ENCODE results near the gene SCLT1.

SCLT1 gene

DNA sequence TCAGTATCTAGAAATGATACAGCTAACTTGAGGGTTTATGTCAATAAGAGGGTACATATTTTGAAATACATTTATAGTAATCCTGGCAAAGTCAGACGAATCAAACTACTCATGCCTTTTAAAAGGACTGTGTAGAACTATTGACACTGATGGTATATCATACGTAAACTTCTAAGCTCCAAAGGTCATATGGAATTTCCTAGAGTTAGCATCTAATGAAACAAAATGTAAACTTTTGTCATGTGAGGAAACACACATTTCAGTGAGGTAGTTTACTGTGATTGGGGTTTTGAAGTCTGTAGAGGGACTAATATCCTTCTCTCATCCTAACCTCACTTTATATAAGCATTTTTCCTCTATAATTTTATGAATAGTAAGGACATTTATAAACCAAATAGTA is 138.4 kb downstream of the SCLT1 start:
- DNase-seq: no peak

DNA sequence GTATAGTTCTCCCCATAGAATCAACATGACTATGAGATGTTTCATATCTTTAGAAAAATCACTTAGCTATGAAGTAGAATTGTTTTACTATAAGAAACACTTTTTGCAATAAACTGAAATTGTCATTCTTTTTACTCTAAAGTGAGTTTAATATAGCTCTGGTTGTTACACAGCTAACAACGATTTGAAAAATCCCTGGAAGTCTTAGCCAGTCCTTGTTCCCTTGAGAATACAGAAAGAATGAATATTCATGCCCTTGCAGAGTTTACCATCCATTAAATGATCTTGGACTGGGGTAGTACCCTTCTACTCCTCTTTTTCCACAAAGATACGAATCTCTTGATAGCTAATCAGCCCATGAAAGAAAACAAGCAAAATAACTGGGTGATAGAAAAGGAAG is 142.0 kb downstream of the SCLT1 start:
- no peak for DNase-seq

DNA sequence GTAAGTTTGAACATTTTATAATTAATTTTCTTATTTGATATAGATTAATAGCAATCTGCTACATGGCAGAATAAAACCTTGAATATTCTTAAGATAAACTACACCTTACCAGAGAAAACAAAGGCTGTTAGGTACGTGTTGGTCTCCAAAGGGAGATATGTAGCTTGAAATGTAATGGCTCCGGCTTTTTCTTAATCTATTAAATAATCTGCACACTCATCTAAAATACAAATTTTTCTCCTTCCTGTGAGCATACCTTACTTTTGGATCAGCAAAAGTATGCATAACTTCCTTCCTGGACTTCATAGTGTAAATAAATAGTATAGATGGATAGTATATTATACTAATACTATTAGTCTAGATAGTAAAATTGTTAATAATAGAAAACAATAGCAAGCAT is 142.5 kb downstream of the SCLT1 start:
- DNase-seq: no peak

DNA sequence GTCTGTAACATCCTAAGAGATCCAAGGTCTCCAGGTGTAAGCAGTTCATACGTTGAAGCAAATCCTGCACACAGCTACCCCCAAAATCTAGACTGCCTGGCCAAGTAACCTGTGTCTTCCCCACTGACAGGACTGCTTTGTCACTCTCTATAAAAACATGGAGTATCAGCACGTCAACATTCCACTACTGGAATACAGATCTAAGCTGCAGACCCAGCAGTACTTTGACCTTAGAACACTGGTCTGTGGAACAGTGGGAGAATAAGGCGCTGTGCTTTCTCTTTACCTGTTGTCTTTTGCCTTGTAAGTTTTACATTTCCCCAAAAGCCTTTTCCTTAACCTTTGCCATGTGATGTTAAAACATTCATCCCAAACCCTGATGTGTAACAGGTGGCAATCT is 146.4 kb downstream of the SCLT1 start:
- DNase-seq: no peak

DNA sequence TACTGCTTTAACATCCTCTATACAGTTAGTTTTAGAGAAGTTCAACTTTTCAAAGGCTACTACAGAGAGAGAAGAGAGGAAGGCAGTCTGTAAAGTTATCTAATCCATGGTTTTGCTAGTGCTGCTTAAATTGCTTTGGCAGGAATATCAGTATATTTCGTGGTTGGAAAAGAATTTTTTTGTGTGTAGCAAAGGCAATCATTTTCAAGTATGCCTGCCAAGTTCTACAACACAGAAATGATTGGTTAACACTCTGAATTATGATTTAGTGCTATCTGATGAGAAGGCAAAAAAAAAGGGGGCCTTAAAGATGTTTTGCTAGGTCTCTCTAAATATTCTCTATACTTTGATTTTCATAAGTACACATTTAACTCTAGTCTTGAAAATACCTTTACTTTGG is 150.7 kb downstream of the SCLT1 start:
- DNase-seq: no peak

DNA sequence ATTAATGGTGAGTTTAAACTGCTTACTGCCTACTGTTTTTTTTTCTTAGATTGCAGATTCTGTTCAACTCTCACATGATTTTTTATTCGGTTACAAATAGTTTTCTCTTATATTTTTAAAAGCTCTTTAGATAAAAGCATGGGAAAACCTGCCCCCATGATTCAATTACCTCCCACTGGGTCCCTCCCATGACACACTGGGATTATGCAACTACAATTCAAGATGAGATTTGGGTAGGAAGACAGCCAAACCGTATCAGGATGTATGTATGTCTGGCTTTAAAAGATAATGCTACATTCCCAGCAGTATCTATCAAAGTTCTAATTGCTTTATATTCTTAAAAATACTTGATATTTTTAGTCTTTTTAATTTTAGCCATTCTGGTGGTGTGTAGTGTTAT is 152.4 kb downstream of the SCLT1 start:
- no peak for DNase-seq

DNA sequence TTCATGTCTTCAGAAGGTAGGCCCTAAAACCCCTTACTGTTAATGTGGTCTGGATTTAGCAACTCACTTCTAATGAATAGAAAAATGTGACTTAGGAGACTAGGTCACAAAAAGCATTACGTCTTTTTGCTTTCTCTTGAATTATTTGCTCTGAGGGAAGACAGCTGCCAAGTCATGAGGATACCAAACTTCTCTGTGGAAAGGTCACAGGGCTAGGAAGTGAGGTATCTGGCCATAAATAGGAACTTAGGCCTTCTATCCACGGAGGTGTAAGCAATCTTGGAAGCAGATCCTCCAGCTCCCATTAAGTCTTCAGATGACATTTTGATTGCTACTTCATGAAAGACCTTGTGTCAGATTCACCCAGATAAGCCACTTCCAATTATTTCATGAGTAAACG is 163.3 kb downstream of the SCLT1 start:
- no peak for DNase-seq

DNA sequence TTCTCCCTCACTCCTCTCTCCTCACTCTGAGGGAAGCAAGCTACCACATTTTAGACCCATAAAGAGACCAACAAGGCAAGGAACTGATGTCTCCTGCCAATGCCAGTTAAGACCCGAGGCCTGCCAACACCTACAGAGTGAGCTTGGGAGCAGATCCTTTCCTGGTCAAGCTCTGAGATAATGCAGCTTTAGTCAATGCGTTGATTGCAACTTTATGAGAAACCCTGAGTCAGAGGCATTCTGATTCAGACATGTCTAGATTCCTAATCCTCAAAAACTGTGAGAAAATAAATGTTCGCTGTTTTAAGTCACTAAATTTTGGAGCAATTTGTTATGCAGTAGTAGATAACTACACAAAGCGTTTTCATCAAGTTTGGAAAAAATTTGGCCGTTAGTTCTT is 168.4 kb downstream of the SCLT1 start:
- DNase-seq: no peak

DNA sequence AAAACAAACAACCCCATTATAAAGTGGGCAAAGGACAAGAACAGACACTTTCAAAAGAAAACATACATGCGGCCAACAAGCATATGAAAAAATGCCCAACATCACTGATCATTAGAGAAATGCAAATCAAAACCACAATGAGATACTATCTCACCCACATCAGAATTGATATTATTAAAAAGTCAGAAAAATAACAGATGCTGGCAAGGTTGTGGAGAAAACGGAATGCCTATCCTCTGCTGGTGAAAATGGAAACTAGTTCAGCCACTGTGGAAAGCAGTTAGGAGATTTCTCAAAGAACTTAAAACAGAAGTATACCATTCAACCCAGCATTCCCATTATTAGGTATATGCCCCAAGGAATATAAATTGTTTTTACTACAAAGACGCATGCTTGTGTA is 171.4 kb downstream of the SCLT1 start:
- no peak for DNase-seq

DNA sequence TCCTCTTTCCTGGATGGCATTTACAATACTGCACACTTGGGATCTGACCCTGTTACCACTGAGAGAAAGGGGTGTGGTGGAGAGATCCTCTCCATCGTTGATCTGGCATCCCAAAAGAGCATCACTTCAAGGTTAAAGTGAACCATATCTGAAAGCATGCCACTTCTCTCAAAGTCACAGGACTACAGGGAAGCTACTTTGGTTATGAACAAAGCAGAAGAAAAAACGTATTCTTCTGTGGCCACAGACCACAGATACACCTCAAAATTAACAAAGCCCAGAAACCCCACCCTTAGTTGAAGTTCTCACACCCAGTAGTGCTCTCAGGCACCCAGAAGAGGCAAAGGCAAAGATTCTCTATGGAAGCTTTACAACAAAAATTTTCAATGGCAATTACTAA is 175.6 kb downstream of the SCLT1 start:
- no peak for DNase-seq

DNA sequence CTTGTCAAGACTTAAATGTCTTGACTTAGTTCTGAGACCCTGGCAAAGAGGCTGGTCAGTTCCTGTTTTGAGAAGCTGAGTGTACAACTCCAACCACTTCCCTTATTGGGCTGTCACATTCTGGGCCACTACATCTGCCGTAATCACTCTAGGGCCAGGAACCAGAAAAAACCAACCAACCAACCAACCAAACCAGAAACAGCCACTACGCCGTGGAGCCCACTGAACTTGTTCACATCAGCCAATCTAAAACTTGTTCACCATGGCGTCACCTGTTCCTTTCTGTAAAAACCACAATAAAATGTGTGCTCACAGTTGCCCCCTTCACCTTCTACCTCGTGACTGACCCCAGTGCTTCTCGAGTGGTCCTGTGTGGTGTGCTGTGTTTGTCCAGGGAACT is 176.5 kb downstream of the SCLT1 start:
- DNase-seq: no peak

DNA sequence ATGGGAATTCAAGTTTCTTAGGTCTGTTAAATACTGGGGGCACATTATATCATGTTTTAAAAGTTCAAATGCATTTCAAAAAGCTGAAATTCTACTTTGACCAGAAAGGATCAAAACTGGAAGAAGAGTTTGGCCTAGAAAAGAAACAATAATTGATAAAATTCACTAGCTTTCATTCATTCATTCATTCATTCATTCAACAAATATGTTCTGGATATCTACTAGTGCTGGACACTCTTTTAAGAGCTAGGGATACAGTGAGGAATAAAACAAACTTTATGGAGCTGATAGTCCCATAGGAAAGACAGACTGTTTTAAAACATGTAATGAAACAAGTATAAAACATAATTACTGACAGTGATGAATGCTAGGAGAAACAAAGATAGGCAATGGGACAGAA is 177.8 kb downstream of the SCLT1 start:
- no peak for DNase-seq

DNA sequence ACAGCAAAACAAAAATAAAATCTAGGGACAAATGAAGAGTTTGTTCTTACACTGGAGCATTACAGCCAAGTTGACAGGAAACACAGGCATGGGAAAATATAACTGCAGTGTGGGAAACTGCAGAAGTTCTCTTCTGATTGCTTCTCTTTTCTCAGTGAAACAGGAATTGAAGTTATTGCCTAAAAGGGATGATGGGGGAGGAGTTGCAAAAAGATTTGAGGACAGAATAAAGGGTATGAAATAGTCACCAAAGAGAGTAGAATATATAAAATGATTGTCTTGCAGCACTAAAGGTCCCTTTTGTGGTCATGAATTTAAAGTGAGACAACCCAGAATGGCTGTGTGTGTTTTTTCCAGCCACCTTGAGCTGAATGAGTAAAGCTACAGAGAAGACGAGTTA is 180.1 kb downstream of the SCLT1 start:
- DNase-seq: no peak

DNA sequence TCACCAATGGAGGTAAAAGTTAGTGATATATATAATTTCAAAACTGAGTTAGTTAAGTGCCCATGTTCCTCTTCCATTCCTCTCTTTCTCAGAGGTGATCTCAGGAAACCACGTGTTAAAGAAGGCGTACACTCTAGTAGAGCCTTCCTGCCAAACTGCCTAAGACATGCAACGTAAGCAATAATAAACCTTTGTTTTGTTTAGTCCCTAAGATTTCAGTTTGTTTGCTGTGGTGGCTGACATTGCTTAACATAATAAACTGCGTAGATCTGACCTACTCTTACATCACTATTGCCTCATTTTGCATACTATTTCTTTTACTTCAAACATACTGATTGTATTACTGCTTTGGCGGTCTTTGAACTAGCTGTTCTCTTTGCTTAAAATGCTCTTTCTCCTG is 184.6 kb downstream of the SCLT1 start:
- no peak for DNase-seq

DNA sequence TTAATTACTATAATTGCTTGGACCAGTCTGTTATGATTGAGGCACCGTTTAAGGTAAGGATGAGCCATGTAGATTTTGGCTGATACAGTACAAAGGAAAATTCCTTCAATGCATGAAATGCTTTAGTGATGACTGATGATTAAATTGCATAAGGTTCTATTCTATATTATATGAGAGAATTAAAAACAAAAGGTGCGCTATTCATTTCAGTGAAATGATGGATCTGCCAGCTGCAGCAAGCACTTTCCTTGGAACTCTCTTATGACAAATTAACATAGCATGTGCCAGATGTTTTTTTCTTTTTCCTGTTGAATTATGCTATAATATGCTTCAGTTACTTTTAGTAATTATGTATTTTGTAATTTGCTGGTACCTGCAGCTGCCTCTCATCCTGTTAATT is 185.4 kb downstream of the SCLT1 start:
- no peak for DNase-seq

DNA sequence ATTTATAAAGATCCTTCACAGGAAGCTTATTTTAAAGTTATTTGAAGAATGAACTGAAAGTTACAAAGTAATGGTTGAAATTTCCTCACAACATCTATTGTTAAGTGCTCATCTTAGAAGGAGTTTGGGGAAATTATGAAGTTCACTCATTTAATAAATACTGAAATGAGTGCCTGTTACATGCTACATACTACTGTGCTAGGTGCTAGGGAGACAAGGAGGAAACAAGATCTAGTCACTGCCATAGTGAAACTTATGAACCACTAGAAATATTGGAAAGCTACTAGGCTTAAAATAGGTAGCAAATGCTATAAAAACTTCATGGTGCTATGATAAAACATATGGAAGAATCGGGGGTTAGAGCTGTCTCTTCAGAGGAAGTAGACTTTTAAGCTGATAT is 186.8 kb downstream of the SCLT1 start:
- DNase-seq: no peak

DNA sequence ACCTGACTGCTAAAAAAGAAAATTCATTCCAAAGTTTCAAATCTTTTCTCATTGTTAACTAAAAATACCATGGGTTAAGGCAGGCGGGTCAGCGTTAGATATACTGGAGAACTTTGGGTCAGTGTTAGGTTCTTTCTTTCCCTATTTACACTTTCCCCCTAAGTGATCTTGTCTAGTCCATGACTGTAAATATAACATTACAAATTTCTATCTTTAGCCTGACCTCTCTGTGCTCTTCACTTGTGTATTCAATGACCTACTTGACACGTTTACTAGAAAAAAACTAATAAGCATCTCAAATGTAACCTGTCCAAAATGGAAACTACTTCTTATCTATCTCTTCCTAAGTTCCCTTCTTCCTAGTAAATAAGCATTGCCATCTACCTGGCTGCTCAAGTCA is 188.5 kb downstream of the SCLT1 start:
- DNase-seq: no peak

DNA sequence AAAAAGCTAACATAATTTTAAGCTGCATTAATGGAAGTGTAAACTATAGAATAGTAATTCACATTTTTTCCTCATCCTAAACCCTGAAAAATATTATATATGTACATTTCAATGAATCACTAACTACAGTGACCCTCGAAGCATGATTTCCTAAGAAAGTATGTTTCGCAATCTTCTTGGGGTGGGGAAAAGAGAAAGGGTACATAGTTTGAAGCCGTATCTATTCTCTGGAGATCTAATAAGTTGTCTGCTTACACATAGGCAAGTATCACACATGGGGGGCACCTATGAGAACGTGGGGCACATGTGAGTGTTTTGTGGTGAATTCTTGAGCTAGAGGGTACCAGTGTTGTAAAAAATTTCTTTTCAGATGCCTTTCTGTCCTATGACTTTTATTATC is 212.7 kb downstream of the SCLT1 start:
- DNase-seq: no peak

DNA sequence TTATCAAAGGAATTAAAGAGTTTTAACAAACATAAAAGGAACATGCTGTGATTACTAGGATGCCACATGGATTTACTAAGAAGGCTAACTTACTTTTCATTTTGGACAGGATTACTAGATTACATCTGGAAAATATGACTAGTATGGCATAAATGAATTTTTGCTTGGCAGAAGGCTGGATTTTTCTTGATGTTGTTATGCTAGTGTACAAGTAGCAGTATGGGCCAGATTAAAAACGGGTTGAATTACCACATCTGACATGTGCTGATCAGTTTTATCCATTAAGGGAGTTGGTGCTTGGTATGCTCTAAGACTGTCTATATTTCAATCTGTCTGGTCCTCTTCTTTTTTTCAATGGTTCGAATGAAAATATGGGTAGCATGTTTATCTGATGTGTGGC is 213.4 kb downstream of the SCLT1 start:
- no peak for DNase-seq

DNA sequence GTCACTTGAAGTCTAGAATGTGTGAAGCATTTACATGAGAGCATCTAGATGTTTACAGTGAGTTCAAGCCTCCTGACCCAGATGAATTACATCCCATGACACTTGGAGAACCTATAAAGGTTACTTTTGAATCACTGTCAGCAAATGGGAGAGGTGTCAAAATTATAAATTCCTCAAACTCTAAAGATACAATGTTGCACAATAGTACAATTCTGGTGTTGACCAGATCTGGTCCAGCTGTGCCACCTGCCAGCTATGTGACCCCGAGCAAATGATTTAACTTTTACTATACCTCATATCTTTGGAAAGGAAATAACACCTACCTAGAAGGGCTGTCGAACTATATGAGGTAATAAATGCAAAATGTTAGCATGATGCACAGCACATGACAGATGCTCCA is 214.1 kb downstream of the SCLT1 start:
- DNase-seq: no peak

DNA sequence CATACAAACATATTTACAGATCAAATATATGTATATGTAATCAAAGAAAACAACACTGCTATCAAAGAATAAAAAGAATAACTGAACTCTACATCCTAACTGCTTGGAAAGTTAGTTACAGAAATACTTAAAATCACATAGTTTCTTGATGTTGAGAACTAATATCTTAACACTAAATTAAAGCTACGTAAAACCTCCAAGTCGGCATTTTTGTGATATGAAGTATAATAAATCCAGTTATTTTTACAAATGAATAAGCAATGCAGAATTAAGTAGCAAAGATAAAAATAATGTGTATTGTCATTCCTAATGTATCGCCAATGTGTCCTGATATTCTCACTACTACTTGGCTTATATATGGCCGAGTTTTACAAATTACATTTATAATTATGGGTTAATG is 215.4 kb downstream of the SCLT1 start:
- no peak for DNase-seq

DNA sequence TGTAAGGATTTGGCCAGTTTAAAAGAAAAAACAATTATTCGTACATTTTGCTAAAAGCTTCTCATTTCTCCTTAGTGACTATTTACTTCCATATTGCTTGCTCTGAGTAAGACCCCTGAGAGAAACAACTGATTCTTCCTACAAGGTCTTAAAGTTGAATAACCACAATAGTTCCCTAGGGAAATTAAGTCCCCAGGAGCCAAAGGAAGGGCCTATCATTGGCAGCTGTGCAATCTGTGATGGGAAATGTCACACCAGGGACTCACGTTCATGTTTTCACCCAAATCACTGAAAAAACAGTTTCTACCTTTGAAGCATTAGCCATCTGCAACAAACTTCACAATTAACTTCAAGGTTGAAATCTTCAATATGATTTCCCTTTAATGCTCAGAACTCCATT is 217.1 kb downstream of the SCLT1 start:
- no peak for DNase-seq

DNA sequence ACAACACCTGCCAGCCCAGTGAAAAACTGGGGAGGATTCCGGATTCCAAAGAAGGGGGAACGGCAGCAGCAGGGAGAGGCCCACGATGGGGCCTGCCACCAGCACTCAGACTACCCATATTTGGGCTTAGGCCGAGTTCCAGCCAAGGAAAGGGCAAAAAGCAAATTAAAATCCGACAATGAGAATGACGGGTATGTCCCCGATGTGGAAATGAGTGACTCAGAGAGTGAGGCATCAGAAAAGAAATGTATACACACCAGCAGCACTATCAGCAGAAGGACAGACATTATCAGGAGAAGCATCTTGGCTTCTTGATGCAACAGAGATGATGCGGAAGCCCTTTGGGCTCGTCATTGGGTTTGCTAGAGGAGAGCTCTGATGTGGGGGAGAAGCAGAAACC is 221.4 kb downstream of the SCLT1 start:
- no peak for DNase-seq

DNA sequence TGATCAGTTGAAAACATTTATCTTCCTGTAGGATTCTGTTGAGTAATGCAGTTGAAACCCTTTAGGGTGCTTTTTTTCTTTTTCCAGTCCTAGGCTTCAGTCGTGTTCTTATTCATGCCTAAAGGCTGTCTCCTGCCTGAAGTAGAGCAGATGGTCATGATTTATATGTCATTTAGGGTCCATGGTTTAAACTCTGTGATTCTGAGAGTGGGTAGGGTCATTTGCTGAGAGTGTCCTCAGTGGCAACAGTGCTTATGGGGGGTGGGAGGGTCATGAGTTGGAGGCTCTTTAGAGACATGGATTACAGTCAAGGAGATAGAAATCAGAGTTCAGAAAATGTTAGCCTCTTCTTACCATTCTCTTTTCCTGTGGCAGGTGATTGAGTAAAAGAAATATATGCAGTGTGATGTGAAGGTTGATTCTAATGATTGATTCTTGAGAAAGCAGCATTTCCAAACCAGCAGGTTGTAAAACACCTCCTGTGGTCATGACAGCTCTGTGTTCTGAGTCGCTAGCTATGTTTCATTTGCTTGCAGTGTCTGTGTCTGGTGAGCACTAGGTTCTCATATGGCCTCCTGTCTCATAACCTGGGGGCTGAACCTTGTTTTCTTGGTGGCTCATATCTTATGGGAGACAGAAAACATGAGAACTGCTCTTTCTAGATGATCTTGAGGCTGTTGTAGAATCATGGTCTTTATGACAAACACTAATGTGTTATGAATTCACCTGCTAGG is 223.4 kb downstream of the SCLT1 start:
- DNase-seq: no peak

DNA sequence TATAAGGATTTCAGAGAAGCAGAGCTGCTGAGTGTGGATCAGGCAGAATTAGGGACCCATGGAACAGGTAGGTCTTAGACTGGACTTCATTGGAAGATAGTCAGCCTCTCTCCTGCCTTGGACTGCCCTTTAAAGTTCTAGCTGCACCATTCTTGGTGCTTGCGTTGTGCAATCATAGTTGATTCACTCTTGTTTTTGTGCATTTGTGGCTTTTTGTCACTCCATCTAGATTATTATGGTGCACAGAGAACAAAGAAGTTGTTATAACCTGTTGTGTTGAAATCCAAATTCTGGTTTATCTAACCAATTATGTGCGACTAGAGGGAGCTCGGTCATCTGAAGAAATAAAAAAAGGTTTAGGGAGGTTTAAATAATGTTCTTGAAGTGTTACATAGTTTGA is 224.6 kb downstream of the SCLT1 start:
- no peak for DNase-seq

DNA sequence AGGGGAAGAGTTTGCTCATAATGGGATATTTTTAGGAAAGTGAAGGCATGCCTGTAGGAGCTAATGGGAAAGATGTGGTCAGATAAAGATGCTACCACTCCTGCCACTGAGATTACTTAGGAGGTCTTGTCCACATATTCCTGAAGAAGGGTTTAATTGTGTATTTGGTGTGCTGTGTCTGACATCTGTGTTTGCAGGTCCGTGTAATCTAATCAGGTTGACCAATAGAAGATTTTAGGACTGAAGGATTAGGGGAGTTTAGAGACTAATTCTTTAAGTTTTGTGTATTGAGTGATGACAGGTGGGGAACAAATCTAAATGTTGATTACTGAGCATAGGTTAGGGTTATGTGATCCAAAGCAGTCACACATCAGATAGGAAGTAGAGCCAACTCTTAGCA is 226.6 kb downstream of the SCLT1 start:
- DNase-seq: no peak

Data from SHP77 (cell line).